Heart left ventricle (tissue), 16 donors: ENCODE results near the gene KIAA1217. TPM values are rescaled to one million over a fixed set of nuclear protein-coding genes. Genes with fewer than 3 reads are reported as not detected.

Experiments used
- ATAC-seq, 4 donors: fragments of 200-7000 bp; cut with Tn5 transposase; one replicate each; pipeline ENCODE4 v1.9.1; 2020 to 2022; ENCODE audit warnings: moderate library complexity in 4 of 4, mild to moderate bottlenecking in 3 of 4, moderate number of reproducible peaks in 1 of 4
- DNase-seq, 5 donors: peaks; one replicate each; pipeline ENCODE4 v3.0.0-alpha.2; 2020
- H3K27ac ChIP-seq, 12 donors: fragments of 200-600 bp; sonication (generic) in 4 of 12; one replicate each; pipeline versions ENCODE4 v1.5.0 to v1.8.0; 2016 to 2022; ENCODE audit warnings: mild to moderate bottlenecking in 2 of 12
- H3K27me3 ChIP-seq, 9 donors: fragments of 200-600 bp; sonication (generic) in 2 of 9; one replicate each; pipeline versions ENCODE4 v1.5.1 to v1.8.0; 2016 to 2022; ENCODE audit warnings: mild to moderate bottlenecking in 3 of 9
- H3K36me3 ChIP-seq, 9 donors: fragments of 200-600 bp; sonication (generic) in 2 of 9; one replicate each; pipeline versions ENCODE4 v1.5.0 to v1.8.0; 2018 to 2022; ENCODE audit warnings: mild to moderate bottlenecking in 2 of 9
- H3K4me1 ChIP-seq, 12 donors: fragments of 200-600 bp; sonication (generic) in 4 of 12; one replicate each; pipeline versions ENCODE4 v1.5.0 to v1.8.0; 2016 to 2022; ENCODE audit warnings: mild to moderate bottlenecking in 3 of 12
- H3K4me3 ChIP-seq, 12 donors: fragments of 200-600 bp; sonication (generic) in 4 of 12; one replicate each; pipeline versions ENCODE4 v1.5.0 to v1.8.0; 2017 to 2022; ENCODE audit warnings: mild to moderate bottlenecking in 9 of 12, moderate library complexity in 4 of 12
- H3K9me3 ChIP-seq, 12 donors: fragments of 200-600 bp; sonication (generic) in 4 of 12; one replicate each; pipeline versions ENCODE4 v1.5.0 to v1.8.0; 2016 to 2022; ENCODE audit warnings: mild to moderate bottlenecking in 1 of 12
- CTCF ChIP-seq, 12 donors: fragments of 200-600 bp; sonication (generic) in 4 of 12; IDR thresholded peaks; one replicate each; pipeline versions ENCODE4 v1.5.0 to v1.8.0; 2018 to 2022; ENCODE audit warnings: antibody characterized with exemption in 12 of 12, mild to moderate bottlenecking in 5 of 12
- POLR2A ChIP-seq, 2 donors: fragments of 450-650 bp; IDR thresholded peaks; one replicate each; pipeline ENCODE4 v1.6.1; 2017; ENCODE audit warnings: antibody characterized with exemption in 2 of 2, mild to moderate bottlenecking in 2 of 2, moderate library complexity in 2 of 2
- WGBS, 4 donors: extraction: QIAGEN DNeasy Blood & Tissue Kit in 2 of 4; methylation state at CpG; one replicate each; pipeline versions ENCODE4 v1.1.5 to v1.1.7; 2013 to 2018; 5-methylcytosine and 5-hydroxymethylcytosine counted together
- intact Hi-C, 10 donors: fragments of 100-400 bp; cut with DNase I; formaldehyde crosslinking; loops; one replicate each; pipeline versions ENCODE4 v1.11.1 to v1.14.2; 2022
- long read RNA-seq, 3 donors: library from polyadenylated mRNA; unstranded; transcript quantifications; one replicate each; pipeline ENCODE4 v2.0.0, GENCODE V29; 2020 to 2021
- polyA plus RNA-seq, 2 donors: library from polyadenylated mRNA; stranded (reverse); fragments of 200-250 nt; gene quantifications; one replicate each; pipeline ENCODE4 v1.2.3, GENCODE V29; 2013
- total RNA-seq, 9 donors: library from RNA; depleted of rRNA in 2 of 9; stranded (reverse); fragments of >200 nt in 2 of 9; fragmentation: NEBNext Ultra II Directional in 3 of 9; extraction: Animal tissue kit (Norgen Biotek cat#: 25700) in 3 of 9; gene quantifications; one replicate each; pipeline versions ENCODE4 v1.1.0 to v1.2.4, GENCODE V29; 2016 to 2023
- donor health status: ischemic (EF 13 %, LVEDD 7.1; RV severe dilation, severe dysfunction).
- donor health status: healthy with polysubstance abuse.
- donor health status: DM: no; HTN: yes; CAD: no.
- donor health status: DM: no; HTN: no; CAD: no.
- donor health status: ischemic (EF 25% LVEDD 6.9; RV normal size, moderate dysfunction).
- donor health status: ischemic (EF 25% LVEDD 5.7; RV mildly dilated, moderate dysfunction).
- donor health status: healthy.
- donor health status: DM: yes; HTN: yes; CAD: no.
- donor health status: ischemic (EF 35%, LVEDD 5.7; RV mildly dilated, moderate dysfunction).
- donor health status: nonischemic (EF 11% LVEDD 7.7; RV severe dilation, severe dysfunction).
- donor health status: DM: yes; HTN: yes; CAD: no.
- donor health status: PGD.
- donor health status: ischemic (EF 29% LVEDD 5.4; RV normal size, mild dysfunction).
- donor health status: nonischemic (EF 23%, LVEDD 6.1; RV moderate dilation, normal function).

KIAA1217 gene
- 10 to 100 TPM; 28.0 to 66.7 (median 38.7) TPM for total RNA-seq
- polyA plus RNA-seq = 10 to 100 TPM; 12.7 to 18.3 TPM
- long read RNA-seq, donor 1, partial matches to known transcripts = 10 of 15 reads
- long read RNA-seq, donor 1, other reads (novel, unspliced or antisense) = 5 of 15 reads
- long read RNA-seq, donor 2, partial matches to known transcripts = 7 of 11 reads
- long read RNA-seq, donor 2, other reads (novel, unspliced or antisense) = 4 of 11 reads
- long read RNA-seq, donor 3, partial matches to known transcripts = 5 of 9 reads
- long read RNA-seq, donor 3, other reads (novel, unspliced or antisense) = 4 of 9 reads

- ATAC-seq = peak; percentile 71 to 82 (median 78)
- intact Hi-C loops = loop anchor here in 7 of 10 donors (5.0 to 10.0 kb wide), 4 partner anchors 148 to 298 kb away; no protein-coding TSS in a partner anchor
- H3K36me3 ChIP-seq = no peaks in the 10 kb centered on the region
- no peaks in the 10 kb centered on the region for H3K27me3 ChIP-seq
- TF ChIP-seq POLR2A (IDR thresholded peaks at IDR 0.05) (no peak), CTCF (IDR thresholded peaks at IDR 0.05) (no peak)
- DNase-seq = peak; percentile 40 to 73 (median 66)
- H3K4me1 ChIP-seq = peaks cover 4 to 65% (median 42%) of the 10 kb centered on the region in 12 donors
- peak within 1 kb of the TSS; percentile 86 to 93 (median 88) for H3K27ac ChIP-seq
- H3K4me3 ChIP-seq = peak within 1 kb of the TSS; percentile 30 to 74 (median 63)
- WGBS, 4 donors = 0 to 1% (median 1%) methylated on average over 17 to 34 of the region's 34 CpGs
- no peaks in the 10 kb centered on the region for H3K9me3 ChIP-seq
Measured at GRCh38 chr10:24208661-24209431, at the start of gene KIAA1217. Gene KIAA1217, plus strand, starts transcription at chr10:24209138. Its CDS starts 56 bp downstream, at chr10:24209194.

GRCh38 chr10:24162206-24162985, 46.5 kb upstream of the KIAA1217 start:
- no peak for ATAC-seq
- 52 to 58% (median 53%) methylated on average over 3 to 4 of the region's 4 CpGs for WGBS, 4 donors
- TF ChIP-seq CTCF (IDR thresholded peaks at IDR 0.05) (no peak), POLR2A (IDR thresholded peaks at IDR 0.05) (no peak)

GRCh38 chr10:24163485-24163884, 45.5 kb upstream of the KIAA1217 start:
- Histone ChIP-seq H3K9me3 (no peaks in the 10 kb centered on the region), H3K27ac (no peak overlapping the region), H3K4me3 (no peak overlapping the region), H3K4me1 (peaks cover 0 to 29% (median 8%) of the 10 kb centered on the region in 12 donors), H3K27me3 (no peaks in the 10 kb centered on the region), H3K36me3 (no peaks in the 10 kb centered on the region)
- TF ChIP-seq CTCF (IDR thresholded peaks at IDR 0.05) = no peak
- no peak for TF ChIP-seq POLR2A (IDR thresholded peaks at IDR 0.05)
- DNase-seq = no peak
- ATAC-seq = no peak
- 96 to 100% (median 96%) methylated on average over 2 of the region's 2 CpGs for WGBS, 4 donors
- intact Hi-C loops = loop anchor here in 1 of 10 donors (5.0 kb wide), 1 partner anchor 36 kb away; no protein-coding TSS in a partner anchor

More at GRCh38 chr10:24162206-24162985, 46.5 kb upstream of the KIAA1217 start:
- DNase-seq = no peak
- H3K36me3 ChIP-seq = no peaks in the 10 kb centered on the region
- no peak overlapping the region for H3K4me3 ChIP-seq
- H3K27me3 ChIP-seq = no peaks in the 10 kb centered on the region
- peaks cover 0 to 21% (median 3%) of the 10 kb centered on the region in 12 donors for H3K4me1 ChIP-seq
- intact Hi-C loops = loop anchor here in 1 of 10 donors (5.0 kb wide), 1 partner anchor 35 kb away; no protein-coding TSS in a partner anchor
- H3K9me3 ChIP-seq = peaks cover 0 to 8% (median 2%) of the 10 kb centered on the region in 12 donors
- H3K27ac ChIP-seq = no peak overlapping the region
